Left ventricle myocardium inferior (tissue), 1 donor: ENCODE results near the gene ENTPD2. TPM values are rescaled to one million over a fixed set of nuclear protein-coding genes. Genes with fewer than 3 reads are reported as not detected.

ENCODE experiments used
- DNase-seq: peaks from one replicate; pipeline ENCODE4 v3.0.0-alpha.2; 2020
- H3K27ac ChIP-seq: fragments of 200-600 bp; replicated peaks from 2 replicates; pipeline ENCODE4 v1.8.0; 2021
- H3K27me3 ChIP-seq: fragments of 200-600 bp; 2 replicates; pipeline ENCODE4 v1.8.0; 2021; ENCODE audit warnings: low read depth
- H3K36me3 ChIP-seq: fragments of 200-600 bp; 2 replicates; pipeline ENCODE4 v1.8.0; 2021
- H3K4me1 ChIP-seq: fragments of 200-600 bp; 2 replicates; pipeline ENCODE4 v1.8.0; 2021
- H3K4me3 ChIP-seq: fragments of 200-600 bp; 2 replicates; pipeline ENCODE4 v1.8.0; 2021; ENCODE audit warnings: mild to moderate bottlenecking, moderate library complexity
- H3K9me3 ChIP-seq: fragments of 200-600 bp; replicated peaks from 2 replicates; pipeline ENCODE4 v1.8.0; 2021
- CTCF ChIP-seq: fragments of 200-600 bp; IDR thresholded peaks from 2 replicates; pipeline ENCODE4 v1.8.0; 2021; ENCODE audit warnings: antibody characterized with exemption, mild to moderate bottlenecking, borderline replicate concordance
- intact Hi-C: fragments of 100-400 bp; cut with micrococcal nuclease; formaldehyde crosslinking; loops from one replicate; pipeline ENCODE4 v1.11.0; 2022
- total RNA-seq: library from RNA; stranded (reverse); fragmentation: NEBNext Ultra II Directional; extraction: Animal tissue kit (Norgen Biotek cat#: 25700); gene quantifications from one replicate; pipeline ENCODE4 v1.2.1, GENCODE V29; 2021
- donor health status: DM: no; HTN: yes; CAD: no; lungs with severe emphysema.

Gene ENTPD2
- total RNA-seq, 1 donor from 2014 or later, result 1.5 TPM

GRCh38 chr9:137002646-137003041 lies 51.2 kb downstream of the ENTPD2 start:
- Histone ChIP-seq H3K4me3 (no peak overlapping the region), H3K36me3 (no peaks in the 10 kb centered on the region), H3K4me1 (peaks cover 5% of the 10 kb centered on the region), H3K9me3 (peaks cover 6% of the 10 kb centered on the region), H3K27ac (no peak overlapping the region), H3K27me3 (peaks cover 8% of the 10 kb centered on the region)
- DNase-seq, result no peak
- no peak for TF ChIP-seq CTCF
- intact Hi-C loops, result no loop called here

- TF ChIP-seq CTCF, result no peak
Observed at GRCh38 chr9:137001857-137002645, 51.8 kb downstream of the ENTPD2 start.

GRCh38 chr9:137000177-137000930 lies 53.5 kb downstream of the ENTPD2 start:
- Histone ChIP-seq H3K27ac (no peak overlapping the region), H3K36me3 (no peaks in the 10 kb centered on the region), H3K4me3 (no peak overlapping the region), H3K9me3 (peaks cover 6% of the 10 kb centered on the region), H3K4me1 (peaks cover 28% of the 10 kb centered on the region), H3K27me3 (peaks cover 31% of the 10 kb centered on the region)
- intact Hi-C loops, result no loop called here
- no peak for DNase-seq
- TF ChIP-seq CTCF, result no peak

More at GRCh38 chr9:137001857-137002645, 51.8 kb downstream of the ENTPD2 start:
- no peak for DNase-seq
- Histone ChIP-seq H3K27ac (no peak overlapping the region), H3K4me3 (no peak overlapping the region), H3K9me3 (peaks cover 6% of the 10 kb centered on the region), H3K36me3 (no peaks in the 10 kb centered on the region), H3K4me1 (peaks cover 11% of the 10 kb centered on the region), H3K27me3 (peaks cover 14% of the 10 kb centered on the region)
- intact Hi-C loops, result no loop called here

Other genes starting within 250 kb of the ENTPD2 start
- gene RABL6, start 246.1 kb downstream of the ENTPD2 start, total RNA-seq, result 64.1 TPM
- gene AJM1, start 211.6 kb downstream of the ENTPD2 start, total RNA-seq, result 7.7 TPM
- 349 TPM for gene PHPT1, start 204.7 kb downstream of the ENTPD2 start, total RNA-seq
- 13.4 TPM for gene MAMDC4, start 201.7 kb downstream of the ENTPD2 start, total RNA-seq
- gene EDF1, start 187.8 kb downstream of the ENTPD2 start, total RNA-seq, result 318 TPM
- gene TRAF2, start 167.5 kb downstream of the ENTPD2 start, total RNA-seq, result 10.0 TPM
- gene FBXW5, start 109.3 kb downstream of the ENTPD2 start, total RNA-seq, result 157 TPM
- gene C8G, start 108.8 kb downstream of the ENTPD2 start, total RNA-seq, result 3.6 TPM
- 7.8 TPM for gene LCN12, start 101.8 kb downstream of the ENTPD2 start, total RNA-seq
- gene PTGDS, start 76.6 kb downstream of the ENTPD2 start, total RNA-seq, result 3,579 TPM
- gene LCNL1, start 71.1 kb downstream of the ENTPD2 start, total RNA-seq, result 11.7 TPM
- gene PAXX, start 61.6 kb downstream of the ENTPD2 start, total RNA-seq, result 19.8 TPM
- 1.6 TPM for gene CLIC3, start 57.5 kb downstream of the ENTPD2 start, total RNA-seq
- gene ABCA2, start 25.8 kb downstream of the ENTPD2 start, total RNA-seq, result 29.9 TPM
- gene FUT7, start 22.0 kb downstream of the ENTPD2 start, total RNA-seq, result not detected
- 63.9 TPM for gene NPDC1, start 7.9 kb downstream of the ENTPD2 start, total RNA-seq
- gene SAPCD2, start 16.5 kb upstream of the ENTPD2 start, total RNA-seq, result 0.25 TPM
- gene UAP1L1, start 23.5 kb upstream of the ENTPD2 start, total RNA-seq, result 11.5 TPM
- 20.6 TPM for gene MAN1B1, start 32.9 kb upstream of the ENTPD2 start, total RNA-seq
- 130 TPM for gene DPP7, start 60.7 kb upstream of the ENTPD2 start, total RNA-seq
- gene GRIN1, start 85.1 kb upstream of the ENTPD2 start, total RNA-seq, result not detected
- not detected for gene LRRC26, start 116.0 kb upstream of the ENTPD2 start, total RNA-seq
- gene TMEM210, start 118.0 kb upstream of the ENTPD2 start, total RNA-seq, result not detected
- gene ANAPC2, start 134.5 kb upstream of the ENTPD2 start, total RNA-seq, result 34.7 TPM
- 72.3 TPM for gene SSNA1, start 134.6 kb upstream of the ENTPD2 start, total RNA-seq
- gene TPRN, start 146.7 kb upstream of the ENTPD2 start, total RNA-seq, result 18.0 TPM
- gene TMEM203, start 151.6 kb upstream of the ENTPD2 start, total RNA-seq, result 47.6 TPM
- 6.5 TPM for gene NDOR1, start 151.6 kb upstream of the ENTPD2 start, total RNA-seq
- gene RNF208, start 168.2 kb upstream of the ENTPD2 start, total RNA-seq, result 31.5 TPM
- 0.27 TPM for gene CYSRT1, start 171.1 kb upstream of the ENTPD2 start, total RNA-seq
- gene RNF224, start 173.4 kb upstream of the ENTPD2 start, total RNA-seq, result not detected
- gene SLC34A3, start 176.8 kb upstream of the ENTPD2 start, total RNA-seq, result not detected
- 463 TPM for gene TUBB4B, start 187.2 kb upstream of the ENTPD2 start, total RNA-seq
- gene STPG3, start 197.2 kb upstream of the ENTPD2 start, total RNA-seq, result 0.58 TPM
- 35.2 TPM for gene NELFB, start 201.3 kb upstream of the ENTPD2 start, total RNA-seq
- gene TOR4A, start 223.7 kb upstream of the ENTPD2 start, total RNA-seq, result 16.3 TPM
- gene NRARP, start 248.2 kb upstream of the ENTPD2 start, total RNA-seq, result 5.1 TPM